Esophagus (tissue), 2 donors: ENCODE results near the gene TRIP4. TPM values are rescaled to one million over a fixed set of nuclear protein-coding genes. Genes with fewer than 3 reads are reported as not detected.
A peak's percentile ranks its signal among the peaks of the same experiment; 100 is the strongest.
"Not testable (repeated sequence)": the region's sequence is repeated elsewhere in the genome, so short reads cannot be mapped to it uniquely, and the experiment has no call there.

Source experiments
- H3K27ac ChIP-seq, 2 donors: one replicate each; pipeline ENCODE4 v1.5.1; 2013; ENCODE audit warnings: low read depth in 2 of 2, mild to moderate bottlenecking in 2 of 2, inconsistent platforms in 1 of 2, low read length in 1 of 2, moderate library complexity in 1 of 2
- H3K27me3 ChIP-seq, 2 donors: one replicate each; pipeline ENCODE4 v1.6.1; 2013; ENCODE audit warnings: low read length in 2 of 2, control low read depth in 1 of 2, mild to moderate bottlenecking in 1 of 2; ENCODE audit not compliant: insufficient read depth in 2 of 2, control insufficient read depth in 1 of 2
- H3K36me3 ChIP-seq, 2 donors: one replicate each; pipeline ENCODE4 v1.6.1; 2013; ENCODE audit warnings: low read length in 1 of 2; ENCODE audit not compliant: control insufficient read depth in 2 of 2, insufficient read depth in 2 of 2
- H3K4me1 ChIP-seq, 2 donors: one replicate each; pipeline ENCODE4 v1.6.1; 2013; ENCODE audit warnings: low read length in 1 of 2; ENCODE audit not compliant: control insufficient read depth in 2 of 2, insufficient read depth in 2 of 2
- H3K4me3 ChIP-seq, 2 donors: one replicate each; pipeline ENCODE4 v1.5.1; 2013; ENCODE audit warnings: low read length in 2 of 2, mild to moderate bottlenecking in 2 of 2, low read depth in 1 of 2, moderate library complexity in 1 of 2
- H3K9me3 ChIP-seq, 2 donors: one replicate each; pipeline ENCODE4 v1.6.1; 2013; ENCODE audit warnings: mild to moderate bottlenecking in 2 of 2, low read depth in 1 of 2, low read length in 1 of 2, moderate library complexity in 1 of 2; ENCODE audit not compliant: control insufficient read depth in 2 of 2, insufficient read depth in 1 of 2
- WGBS, 2 donors: extraction: QIAGEN DNeasy Blood & Tissue Kit; methylation state at CpG; one replicate each; pipeline ENCODE4 v1.1.7; 2013; 5-methylcytosine and 5-hydroxymethylcytosine counted together
- polyA plus RNA-seq, 2 donors: library from polyadenylated mRNA; stranded (reverse); fragments of 200-250 nt; gene quantifications; one replicate each; pipeline ENCODE4 v1.2.3, GENCODE V29; 2013
- donor health status: healthy with polysubstance abuse.
- donor health status: Bipolar disorder and iron deficiency.

TRIP4 gene
- polyA plus RNA-seq, 2 donors, result 14.7 to 19.2 TPM

DNA sequence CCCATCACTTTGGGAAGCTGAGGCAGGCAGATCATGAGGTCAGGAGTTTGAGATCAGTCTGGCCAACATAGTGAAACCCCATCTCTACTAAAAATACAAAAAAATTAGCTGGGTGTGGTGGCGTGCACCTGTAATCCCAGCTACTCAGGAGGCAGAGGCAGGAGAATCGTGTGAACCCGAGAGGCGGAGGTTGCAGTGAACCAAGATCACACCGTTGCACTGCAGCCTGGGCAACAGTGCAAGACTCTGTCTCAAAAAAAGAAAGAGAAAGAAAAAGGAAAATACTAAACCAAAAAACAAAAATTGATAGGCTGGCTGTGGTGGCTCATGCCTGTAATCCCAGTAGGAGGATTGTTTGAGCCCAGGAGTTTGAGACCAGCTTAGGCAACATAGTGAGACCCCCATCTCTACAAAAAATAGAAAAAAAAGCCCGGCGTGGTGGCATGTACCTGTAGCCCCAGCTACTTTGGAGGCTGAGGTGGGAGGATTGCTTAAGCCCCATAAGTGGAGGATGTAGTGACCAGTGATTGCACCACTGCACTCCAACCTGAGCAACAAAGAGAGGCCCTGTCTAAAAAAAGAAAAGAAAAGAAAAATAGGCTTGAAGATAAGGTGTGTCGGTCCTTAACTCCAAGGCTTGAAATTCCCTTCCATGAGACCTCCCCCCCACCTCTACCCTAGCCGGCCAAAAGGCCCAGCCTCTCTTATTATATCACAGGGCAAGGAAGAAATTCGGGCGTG, 7.3 kb upstream of the TRIP4 start:
- H3K36me3 ChIP-seq, H3K27me3 ChIP-seq, H3K27ac ChIP-seq, H3K4me1 ChIP-seq, H3K9me3 ChIP-seq: not testable (repeated sequence)
- 49 to 55% methylated on average over 11 of the region's 11 CpGs for whole genome bisulfite sequencing, 2 donors
- peak overlapping the region; percentile 52 to 74 for H3K4me3 ChIP-seq

DNA sequence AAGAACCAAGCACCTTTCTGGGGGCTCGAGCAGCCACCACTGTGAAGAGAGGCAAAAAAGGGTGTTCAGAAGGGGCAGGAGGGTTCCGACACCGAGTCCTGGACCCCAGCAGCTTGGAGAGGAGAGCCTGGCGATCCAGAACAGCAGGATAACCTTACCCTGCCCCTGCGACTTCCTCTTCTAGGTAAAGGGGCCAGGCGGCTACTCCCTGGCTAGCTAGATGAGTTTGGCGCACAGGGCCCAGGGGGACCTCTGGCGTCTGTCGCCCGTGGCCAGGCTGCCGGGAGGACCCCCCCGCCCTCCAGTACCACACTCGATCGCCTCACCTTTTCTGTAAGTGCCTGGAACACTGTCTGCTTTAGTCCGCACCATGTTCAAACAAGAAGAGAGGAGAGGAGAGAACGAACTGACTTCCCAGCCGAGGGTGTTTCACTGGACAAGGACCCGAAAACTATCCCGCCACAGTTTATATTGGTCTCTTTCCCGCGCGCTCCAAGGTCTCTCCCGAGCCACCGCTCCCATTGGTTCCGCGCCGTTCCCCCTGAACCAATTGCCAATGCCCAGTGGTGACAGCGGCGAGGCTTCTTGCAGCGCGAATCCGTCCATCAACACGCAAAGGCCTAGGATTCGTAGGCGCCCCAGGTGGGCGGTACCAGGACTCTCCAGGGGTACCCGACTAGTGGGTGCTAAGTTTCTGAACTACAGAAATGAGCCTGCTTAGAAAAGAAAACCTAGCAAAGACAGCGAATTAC, 6.5 kb upstream of the TRIP4 start, which contains the start of gene PCLAF:
PCLAF (minus strand) TSS at position 442 of the 752 bp plus-strand sequence; CDS start at position 372, 70 bp downstream.
- Histone ChIP-seq H3K27ac (no peak within 1 kb of the TSS), H3K4me1 (no peaks in the 10 kb centered on the region), H3K4me3 (peak within 1 kb of the TSS; percentile 52 to 74), H3K27me3 (no peaks in the 10 kb centered on the region), H3K9me3 (no peaks in the 10 kb centered on the region), H3K36me3 (no peaks in the 10 kb centered on the region)
- 1% methylated on average over 38 of the region's 38 CpGs for WGBS, 2 donors

DNA sequence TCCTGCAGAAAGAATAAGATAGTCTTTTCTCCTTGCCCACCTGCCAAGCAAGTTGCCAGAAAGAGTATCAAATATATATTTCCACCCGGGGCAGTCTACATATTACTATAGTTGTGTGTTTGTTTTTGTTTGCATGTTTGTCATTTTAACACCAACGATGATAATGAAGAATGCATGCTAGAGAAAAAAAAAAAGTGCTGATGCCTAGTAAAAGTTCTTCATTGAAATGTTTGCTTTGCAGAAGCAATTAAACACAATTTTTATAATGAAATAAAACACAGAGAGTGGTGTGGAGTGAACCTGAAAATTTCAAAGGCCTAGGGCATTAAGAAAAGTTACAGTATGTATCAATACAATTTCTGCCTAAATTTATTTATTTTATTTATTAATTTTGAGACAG, 3.9 kb upstream of the TRIP4 start:
- Histone ChIP-seq H3K4me1 (no peaks in the 10 kb centered on the region), H3K9me3 (no peaks in the 10 kb centered on the region), H3K27me3 (no peaks in the 10 kb centered on the region), H3K4me3 (no peak overlapping the region), H3K27ac (no peak overlapping the region), H3K36me3 (no peaks in the 10 kb centered on the region)
- 79 to 94% methylated on average over 2 of the region's 2 CpGs for WGBS, 2 donors

DNA sequence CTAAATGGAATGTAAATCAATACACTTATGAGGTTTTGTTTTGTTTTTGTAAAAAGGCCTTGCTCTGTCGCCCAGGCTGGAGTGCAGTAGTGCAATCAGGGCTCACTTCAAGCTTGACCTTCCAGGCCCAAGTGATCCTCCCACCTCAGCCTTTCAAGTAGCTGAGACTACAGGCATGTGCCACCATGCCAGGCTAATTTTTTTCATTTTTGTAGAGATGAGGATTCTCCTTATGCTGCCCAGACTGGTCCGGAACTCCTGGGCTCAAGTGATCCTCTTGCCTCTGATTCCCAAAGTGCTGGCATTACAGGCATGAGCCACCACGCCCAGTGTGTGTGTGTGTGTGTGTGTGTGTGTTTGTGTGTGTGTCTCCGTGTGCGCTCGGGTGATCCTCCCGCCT, 1.3 kb upstream of the TRIP4 start:
- H3K9me3 ChIP-seq, result no peaks in the 10 kb centered on the region

DNA sequence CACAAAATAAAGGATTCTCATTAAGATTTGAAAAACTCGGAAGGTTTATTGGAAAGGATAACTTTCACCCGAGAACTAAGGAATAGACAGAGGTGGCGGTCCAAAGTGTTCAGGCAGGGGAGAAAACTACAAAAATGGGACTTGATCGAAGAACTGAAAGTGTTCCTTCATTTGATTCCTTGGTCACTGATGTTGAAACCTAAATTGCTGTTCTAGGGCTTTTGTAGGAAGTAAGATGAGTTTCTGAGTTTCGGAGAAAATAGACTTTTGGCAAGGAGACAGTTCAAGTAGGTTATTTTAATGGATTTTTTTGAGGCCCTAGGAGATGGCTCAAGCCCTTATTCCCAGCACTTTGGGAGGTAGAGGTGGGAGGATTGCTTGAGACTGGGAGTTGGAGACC, 1.4 kb downstream of the TRIP4 start:
- Histone ChIP-seq H3K4me1 (no peaks in the 10 kb centered on the region), H3K36me3 (no peaks in the 10 kb centered on the region), H3K27me3 (no peaks in the 10 kb centered on the region), H3K27ac (no peak overlapping the region), H3K4me3 (no peak overlapping the region), H3K9me3 (no peaks in the 10 kb centered on the region)
- 89 to 92% methylated on average over 5 of the region's 5 CpGs for WGBS, 2 donors

More for the DNA sequence above, 1.3 kb upstream of the TRIP4 start:
- Histone ChIP-seq H3K4me3 (no peak overlapping the region), H3K27ac (no peak overlapping the region), H3K36me3 (no peaks in the 10 kb centered on the region), H3K4me1 (no peaks in the 10 kb centered on the region), H3K27me3 (no peaks in the 10 kb centered on the region)
- WGBS, 2 donors, result 91 to 93% methylated on average over 7 of the region's 7 CpGs

DNA sequence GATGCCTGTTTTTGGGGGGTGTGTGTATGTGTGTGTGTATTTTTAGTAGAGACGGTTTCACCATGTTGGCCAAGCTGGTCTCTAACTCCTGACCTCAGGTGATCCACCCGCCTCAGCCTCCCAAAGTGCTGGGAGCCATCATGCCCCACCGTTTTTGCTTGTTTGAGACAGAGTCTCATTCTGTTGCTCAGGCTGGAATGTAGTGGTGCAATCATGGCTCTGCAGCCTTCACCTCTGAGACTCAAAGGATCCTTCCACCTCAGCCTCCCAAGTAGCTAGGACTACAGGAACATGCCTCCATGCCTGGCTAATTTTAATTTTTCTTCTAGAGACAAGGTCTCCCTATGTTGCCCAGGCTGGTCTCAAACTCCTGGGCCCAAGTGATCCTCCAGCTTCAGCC, 4.8 kb downstream of the TRIP4 start:
- 86 to 88% methylated on average over 3 of the region's 3 CpGs for WGBS, 2 donors
- H3K4me3 ChIP-seq, H3K4me1 ChIP-seq, H3K27me3 ChIP-seq, H3K9me3 ChIP-seq, H3K27ac ChIP-seq, H3K36me3 ChIP-seq: not testable (repeated sequence)

DNA sequence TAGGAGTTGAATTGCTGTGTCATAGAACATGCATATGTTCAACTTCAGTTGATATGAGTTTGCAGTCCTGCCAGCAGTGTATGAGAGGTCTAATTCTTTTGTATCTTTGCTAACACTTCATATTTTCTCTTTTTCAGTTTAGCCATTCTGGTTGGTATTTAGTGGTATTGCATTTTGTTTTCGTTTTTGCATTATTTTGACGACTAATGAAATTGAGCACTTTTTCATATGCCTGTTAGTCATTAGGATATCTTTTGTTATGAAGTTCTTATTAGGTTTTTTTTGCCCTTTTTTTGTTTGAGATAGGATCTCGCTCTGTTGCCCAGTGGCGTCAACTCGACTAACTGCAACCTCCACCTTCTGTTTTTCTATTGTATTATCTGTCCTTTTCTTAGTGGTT, 9.2 kb downstream of the TRIP4 start:
- no peaks in the 10 kb centered on the region for H3K4me1 ChIP-seq
- no peak overlapping the region for H3K27ac ChIP-seq
- H3K4me3 ChIP-seq, result no peak overlapping the region
- H3K36me3 ChIP-seq, result peaks cover 5% of the 10 kb centered on the region in 2 donors
- no peaks in the 10 kb centered on the region for H3K27me3 ChIP-seq
- no peaks in the 10 kb centered on the region for H3K9me3 ChIP-seq
- 94 to 95% methylated on average over 5 of the region's 5 CpGs for WGBS, 2 donors

DNA sequence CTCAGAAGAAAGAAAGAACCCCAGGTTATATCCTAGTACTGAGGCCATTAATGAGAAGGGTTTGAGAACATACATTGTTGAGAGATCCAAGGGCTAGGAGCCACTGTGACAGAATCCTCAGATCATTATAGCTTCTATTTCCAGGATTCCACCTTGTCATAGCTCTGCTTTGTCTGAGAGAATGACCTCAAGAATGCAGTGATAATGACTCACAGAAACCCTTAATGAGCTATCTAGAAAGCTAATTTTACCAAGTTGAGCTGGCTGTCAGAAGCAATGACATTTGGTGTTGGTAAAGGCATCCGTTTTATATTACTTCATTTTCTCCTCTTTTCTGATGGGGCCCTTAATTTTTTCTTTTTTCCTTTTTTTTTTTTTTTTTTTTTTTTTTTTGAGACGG, 10.9 kb downstream of the TRIP4 start:
- Histone ChIP-seq H3K27me3 (no peaks in the 10 kb centered on the region), H3K9me3 (no peaks in the 10 kb centered on the region), H3K36me3 (peaks cover 5% of the 10 kb centered on the region in 2 donors), H3K27ac (no peak overlapping the region), H3K4me3 (no peak overlapping the region), H3K4me1 (no peaks in the 10 kb centered on the region)
- 80 to 85% methylated on average over 2 of the region's 2 CpGs for WGBS, 2 donors

DNA sequence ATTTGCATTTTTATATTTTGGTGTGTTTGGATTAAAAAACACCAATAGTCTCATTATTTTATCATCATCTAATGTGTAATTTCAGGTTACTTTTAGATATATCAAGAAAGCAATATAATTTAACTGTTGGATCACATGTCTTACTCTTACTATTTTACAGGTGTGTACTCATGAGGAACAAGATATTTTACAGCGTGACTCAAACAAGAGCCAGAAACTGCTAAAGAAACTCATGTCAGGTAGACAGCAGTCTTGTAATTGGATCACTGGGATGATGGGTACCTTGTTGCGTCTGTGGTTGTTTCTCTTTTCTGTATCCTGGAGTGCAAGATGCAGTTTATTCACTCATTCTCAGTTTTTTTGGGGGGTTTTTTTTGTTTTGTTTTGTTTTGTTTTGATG, 12.9 kb downstream of the TRIP4 start:
- Histone ChIP-seq H3K9me3 (no peaks in the 10 kb centered on the region), H3K4me1 (no peaks in the 10 kb centered on the region), H3K36me3 (peaks cover 5 to 8% of the 10 kb centered on the region in 2 donors), H3K27me3 (no peaks in the 10 kb centered on the region), H3K27ac (no peak overlapping the region), H3K4me3 (no peak overlapping the region)
- 94 to 96% methylated on average over 2 of the region's 2 CpGs for WGBS, 2 donors
